Muscle of leg (tissue), 11 donors: ENCODE results near the gene SRPK3. TPM values are rescaled to one million over a fixed set of nuclear protein-coding genes. Genes with fewer than 3 reads are reported as not detected.
"Not testable (repeated sequence)": the region's sequence is repeated elsewhere in the genome, so short reads cannot be mapped to it uniquely, and the experiment has no call there.

Experiments
- DNase-seq: peaks from one replicate; pipeline ENCODE4 v3.0.0; 2013
- H3K27ac ChIP-seq: one replicate; pipeline ENCODE4 v1.5.1; 2013; ENCODE audit warnings: mild to moderate bottlenecking, low read length, control low read depth
- H3K27me3 ChIP-seq: one replicate; pipeline ENCODE4 v1.6.1; 2013; ENCODE audit warnings: low read length; ENCODE audit not compliant: control insufficient read depth, insufficient read depth
- H3K36me3 ChIP-seq: one replicate; pipeline ENCODE4 v1.6.1; 2013; ENCODE audit warnings: low read length; ENCODE audit not compliant: control insufficient read depth, insufficient read depth
- H3K4me1 ChIP-seq: one replicate; pipeline ENCODE4 v1.6.1; 2013; ENCODE audit warnings: low read length; ENCODE audit not compliant: control insufficient read depth, insufficient read depth
- H3K4me3 ChIP-seq: one replicate; pipeline ENCODE4 v1.5.1; 2013; ENCODE audit warnings: low read length, control low read depth
- H3K9me3 ChIP-seq: replicated peaks from 2 replicates; pipeline ENCODE4 v1.6.1; 2013; ENCODE audit warnings: low read depth, low read length; ENCODE audit not compliant: control insufficient read depth
- WGBS: methylation state at CpG from one replicate; pipeline ENCODE4 v1.1.5; 2013; ENCODE audit warnings: missing lambda C conversion rate; ENCODE audit not compliant: insufficient coverage; 5-methylcytosine and 5-hydroxymethylcytosine counted together
- polyA plus RNA-seq, 8 donors: library from polyadenylated mRNA; unstranded; fragments of 120-200 nt; gene quantifications; one replicate each; pipeline versions ENCODE4 v1.2.1 to v1.2.3, GENCODE V29; 2013; ENCODE audit warnings: inconsistent platforms in 1 of 8, low replicate concordance in 1 of 8; ENCODE audit not compliant: insufficient read length in 8 of 8, insufficient read depth in 1 of 8
- total RNA-seq: library from RNA; stranded (reverse); fragments of 120-200 nt; gene quantifications from one replicate; pipeline ENCODE4 v1.2.4, GENCODE V29; 2013

Gene SRPK3
- total and polyA plus RNA-seq, 9 donors, result 145 to 273 (median 218) TPM

GRCh38 chrX:153744210-153745066, 36.4 kb upstream of the SRPK3 start:
- no peak for DNase-seq
- peaks cover 16% of the 10 kb centered on the region for H3K4me1 ChIP-seq
- H3K36me3 ChIP-seq, result no peaks in the 10 kb centered on the region
- no peak overlapping the region for H3K4me3 ChIP-seq
- no peaks in the 10 kb centered on the region for H3K9me3 ChIP-seq
- H3K27ac ChIP-seq, result no peak overlapping the region
- WGBS, result 37% methylated on average over 31 of the region's 38 CpGs
- H3K27me3 ChIP-seq, result no peaks in the 10 kb centered on the region

- not testable (repeated sequence) for H3K27me3 ChIP-seq, H3K9me3 ChIP-seq, H3K4me3 ChIP-seq, H3K36me3 ChIP-seq, DNase-seq, H3K27ac ChIP-seq
- WGBS, result 52% methylated on average over 7 of the region's 12 CpGs
- H3K4me1 ChIP-seq, result peaks cover 16% of the 10 kb centered on the region
These were observed 35.8 kb upstream of the SRPK3 start for GRCh38 chrX:153745067-153745433.

DNA sequence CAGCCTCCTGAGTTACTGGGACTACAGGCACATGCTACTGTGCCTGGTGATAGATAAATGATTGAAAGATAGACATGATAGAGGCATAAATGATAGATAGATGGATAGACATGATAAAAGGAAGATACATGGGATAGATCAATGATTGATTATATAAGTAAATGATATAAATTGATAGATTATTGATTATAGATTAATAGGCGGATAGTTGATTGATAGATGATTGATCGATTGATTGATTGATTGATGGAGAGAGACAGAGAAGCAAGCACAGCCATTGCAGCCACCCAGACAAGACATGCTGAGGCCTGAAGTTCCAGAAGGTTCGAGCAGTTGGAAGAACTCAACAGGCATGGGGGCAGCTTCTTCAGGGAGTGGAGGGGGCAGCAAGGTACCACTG, 34.5 kb upstream of the SRPK3 start:
- Histone ChIP-seq H3K9me3 (no peaks in the 10 kb centered on the region), H3K36me3 (no peaks in the 10 kb centered on the region), H3K4me1 (peaks cover 16% of the 10 kb centered on the region), H3K4me3 (no peak overlapping the region), H3K27me3 (peaks cover 3% of the 10 kb centered on the region), H3K27ac (no peak overlapping the region)
- WGBS, result 71% methylated on average over 3 of the region's 3 CpGs
- no peak for DNase-seq

DNA sequence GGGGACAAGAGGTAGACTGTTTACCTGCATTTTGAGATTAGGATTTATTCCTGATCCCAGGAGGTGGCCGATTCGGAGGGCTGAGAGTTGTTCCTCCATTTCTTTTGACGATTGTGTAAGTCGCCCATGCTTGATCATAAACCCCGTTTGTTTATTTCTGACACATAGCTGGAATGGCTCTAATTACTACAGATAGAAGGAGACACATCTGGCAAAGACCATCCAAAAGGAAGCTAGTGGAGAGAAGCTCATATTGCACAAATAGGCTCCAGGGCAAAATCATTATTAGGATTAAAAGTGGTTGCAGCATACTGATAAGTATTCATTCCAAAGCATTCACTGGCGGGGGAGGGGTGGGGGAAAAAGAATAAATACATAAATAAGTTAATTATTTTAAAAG, 33.9 kb upstream of the SRPK3 start:
- H3K27ac ChIP-seq, H3K9me3 ChIP-seq, H3K27me3 ChIP-seq, DNase-seq, H3K36me3 ChIP-seq, H3K4me3 ChIP-seq: not testable (repeated sequence)
- 59% methylated on average over 3 of the region's 6 CpGs for WGBS
- peaks cover 16% of the 10 kb centered on the region for H3K4me1 ChIP-seq

DNA sequence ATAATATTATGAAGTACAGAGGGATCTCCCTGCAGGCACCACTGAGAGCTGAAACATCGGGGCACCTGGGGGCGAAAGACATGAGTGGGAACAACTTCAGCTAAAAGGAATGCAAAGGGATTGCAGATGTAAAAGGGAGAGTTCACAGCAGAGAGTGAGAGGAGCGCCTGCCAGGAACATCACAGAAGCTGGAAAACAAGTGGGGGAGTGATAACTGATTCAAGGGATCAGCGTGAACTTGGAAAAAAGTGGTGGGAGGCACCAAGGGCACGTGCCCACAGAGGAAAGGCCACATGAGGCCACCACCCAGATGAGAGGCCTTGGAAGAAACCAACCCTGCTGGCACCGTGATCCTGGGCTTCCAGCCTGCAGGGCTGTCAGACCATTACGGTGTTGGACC, 31.8 kb upstream of the SRPK3 start:
- not testable (repeated sequence) for H3K36me3 ChIP-seq, H3K4me1 ChIP-seq, H3K4me3 ChIP-seq, H3K27me3 ChIP-seq, H3K9me3 ChIP-seq, H3K27ac ChIP-seq, DNase-seq
- WGBS, result 82% methylated on average over 7 of the region's 7 CpGs

DNA sequence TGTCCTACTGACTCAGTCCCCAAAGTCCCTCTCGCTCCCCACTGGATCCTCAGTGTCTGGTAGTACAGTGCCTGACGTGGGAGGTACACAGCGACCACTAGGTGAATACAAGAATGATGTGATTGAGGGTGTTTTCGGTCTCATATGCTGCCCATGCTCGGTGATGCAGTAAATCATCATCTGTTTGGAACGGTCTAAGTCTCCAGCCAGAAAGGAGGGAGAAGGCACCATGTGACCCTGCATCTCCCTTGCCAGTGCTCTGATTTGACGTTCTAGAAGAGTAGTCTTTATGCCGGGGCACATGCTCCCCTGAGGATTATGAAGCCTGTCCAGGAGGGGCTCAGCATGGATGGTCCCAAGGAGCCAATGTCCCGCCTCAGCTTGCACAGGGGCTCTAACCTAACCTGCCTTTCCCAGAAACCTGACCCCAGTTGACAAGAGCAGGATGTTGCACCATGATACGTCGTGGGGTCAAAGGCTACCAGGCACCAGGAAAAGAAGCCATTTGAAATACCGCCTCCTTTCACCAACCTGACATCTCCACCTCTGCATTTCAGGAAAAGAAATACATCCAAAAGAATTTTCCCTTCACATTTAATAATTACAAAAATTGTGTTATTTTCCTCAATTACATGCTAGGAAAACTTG, 30.6 kb upstream of the SRPK3 start:
- Histone ChIP-seq H3K36me3 (no peaks in the 10 kb centered on the region), H3K27ac (no peak overlapping the region), H3K27me3 (peaks cover 3% of the 10 kb centered on the region), H3K4me1 (no peaks in the 10 kb centered on the region), H3K9me3 (no peaks in the 10 kb centered on the region), H3K4me3 (no peak overlapping the region)
- 48% methylated on average over 8 of the region's 12 CpGs for WGBS
- no peak for DNase-seq

DNA sequence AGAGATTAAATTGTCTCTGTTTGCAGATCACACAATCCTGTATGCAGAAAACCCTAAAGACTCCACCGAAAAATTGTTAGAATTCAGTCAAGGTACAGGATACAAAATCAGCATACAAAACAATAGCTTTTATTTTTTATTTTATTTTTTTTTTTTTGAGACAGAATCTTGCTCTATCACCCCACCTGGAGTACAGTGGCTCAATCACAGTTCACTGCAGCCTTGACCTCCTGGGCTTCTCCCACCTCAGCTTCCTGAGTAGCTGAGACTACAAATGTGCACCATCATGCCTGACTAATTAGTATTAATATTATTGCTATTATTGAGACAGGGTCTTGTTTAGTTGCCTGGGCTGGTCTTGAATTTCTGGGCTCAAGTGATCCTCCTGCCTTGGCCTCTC, 25.7 kb upstream of the SRPK3 start:
- peaks cover 5% of the 10 kb centered on the region for H3K27me3 ChIP-seq
- no peaks in the 10 kb centered on the region for H3K36me3 ChIP-seq
- WGBS, result no CpG with 5 or more reads among the region's 1 CpG
- H3K4me1 ChIP-seq, result no peaks in the 10 kb centered on the region
- H3K4me3 ChIP-seq, result no peak overlapping the region
- no peaks in the 10 kb centered on the region for H3K9me3 ChIP-seq
- no peak overlapping the region for H3K27ac ChIP-seq
- DNase-seq, result no peak

GRCh38 chrX:153761863-153762262, 19.0 kb upstream of the SRPK3 start:
- Histone ChIP-seq H3K4me1 (peaks cover 12% of the 10 kb centered on the region), H3K9me3 (no peaks in the 10 kb centered on the region), H3K4me3 (no peak overlapping the region), H3K27ac (no peak overlapping the region), H3K36me3 (no peaks in the 10 kb centered on the region), H3K27me3 (peaks cover 4% of the 10 kb centered on the region)
- 75% methylated on average over 12 of the region's 15 CpGs for WGBS
- no peak for DNase-seq

DNA sequence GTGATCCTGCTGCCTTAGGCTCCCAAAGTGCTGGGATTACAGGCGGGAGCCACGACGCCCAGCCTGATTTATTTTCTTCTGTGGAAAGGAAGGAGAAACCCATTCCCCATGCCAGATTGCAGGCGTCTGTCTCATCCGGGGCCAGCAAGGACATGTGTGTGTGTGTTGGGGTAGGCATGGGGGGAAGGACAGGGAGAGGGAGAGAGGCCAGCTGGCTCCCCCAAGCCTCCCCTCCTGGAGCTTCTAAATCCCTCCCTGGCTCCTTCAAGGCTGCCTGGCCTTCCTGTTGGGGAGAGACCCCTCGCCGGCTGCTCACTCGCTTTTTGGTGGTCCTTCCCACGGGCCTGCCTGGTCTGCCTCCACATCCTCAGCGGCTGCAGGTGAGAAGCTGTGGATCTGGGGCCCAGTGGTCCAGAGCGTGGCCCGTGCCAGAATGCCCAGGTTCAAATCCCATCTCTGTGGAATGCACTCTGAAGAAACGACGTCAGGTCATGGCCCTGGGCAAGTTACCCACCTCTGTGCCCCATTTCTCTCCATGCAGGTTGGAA, 18.1 kb upstream of the SRPK3 start:
- H3K27me3 ChIP-seq, result peaks cover 2% of the 10 kb centered on the region
- no peak for DNase-seq
- H3K4me1 ChIP-seq, result peaks cover 14% of the 10 kb centered on the region
- no peaks in the 10 kb centered on the region for H3K36me3 ChIP-seq
- H3K27ac ChIP-seq, result no peak overlapping the region
- no peak overlapping the region for H3K4me3 ChIP-seq
- no peaks in the 10 kb centered on the region for H3K9me3 ChIP-seq
- WGBS, result 81% methylated on average over 9 of the region's 14 CpGs

DNA sequence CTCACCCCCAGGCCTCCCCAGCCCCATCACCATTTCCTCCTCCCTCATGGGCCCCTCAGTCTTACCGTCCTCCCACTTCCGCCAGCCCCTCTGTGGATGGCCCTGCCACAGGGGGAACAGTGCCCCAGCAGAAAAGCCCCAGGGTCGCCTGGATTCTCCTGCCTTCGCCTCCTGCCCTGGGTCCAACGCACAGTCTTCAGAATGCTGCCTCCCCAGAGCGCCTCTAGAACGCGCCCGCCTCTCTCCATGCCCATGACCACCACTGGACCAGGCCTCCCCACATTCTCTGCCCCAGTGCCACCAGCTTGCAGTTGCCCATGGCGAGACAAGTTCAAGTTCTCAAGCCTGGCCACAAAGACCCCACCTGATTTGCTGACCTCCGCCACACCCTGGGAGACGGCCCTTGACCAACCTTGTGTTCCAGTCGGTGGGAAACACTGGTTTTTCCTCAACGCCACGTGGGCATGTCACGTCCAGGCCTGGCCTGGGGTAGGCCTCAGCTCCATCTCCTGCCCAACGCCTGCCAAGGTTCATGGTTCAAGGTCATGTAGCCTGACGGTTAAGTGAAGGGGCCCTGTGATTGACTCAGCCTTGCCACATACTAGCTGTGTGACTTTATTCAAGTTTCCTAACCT, 17.4 kb upstream of the SRPK3 start:
- Histone ChIP-seq H3K36me3 (no peaks in the 10 kb centered on the region), H3K9me3 (no peaks in the 10 kb centered on the region), H3K27ac (no peak overlapping the region), H3K27me3 (peaks cover 2% of the 10 kb centered on the region), H3K4me3 (no peak overlapping the region), H3K4me1 (peaks cover 14% of the 10 kb centered on the region)
- no peak for DNase-seq
- WGBS, result 84% methylated on average over 18 of the region's 18 CpGs
